GM12878 (cell line): ENCODE data around the gene HSF2BP. TPM values are rescaled to one million over a fixed set of nuclear protein-coding genes. Genes with fewer than 3 reads are reported as not detected.

Experiments used
- ATAC-seq: fragments of 200-7000 bp; cut with Tn5 transposase; 3 replicates; pipeline ENCODE4 v1.9.1; 2020; ENCODE audit warnings: mild to moderate bottlenecking, moderate library complexity
- BruUV-seq: library from RNA; stranded (reverse); fragments of 400-500 nt; replicated peaks from 2 replicates; lab custom pipeline; 2021; lab: Mats Ljungman, UMichigan
- CTCF ChIA-PET: fragments of 300-600 bp; sonication (Branson Sonifier 250); formaldehyde crosslinking; extraction: SDS; loops from one replicate; lab custom pipeline; 2021; ENCODE audit warnings: inconsistent platforms; lab: Yijun Ruan, JAX
- POLR2A ChIA-PET: fragments of 350-600 bp; formaldehyde crosslinking; extraction: SDS; loops from one replicate; lab custom pipeline; 2021; ENCODE audit warnings: inconsistent platforms; lab: Charles Lee
- RAD21 ChIA-PET: fragments of 300-600 bp; sonication (Branson Sonifier 250); formaldehyde crosslinking; loops from one replicate; lab custom pipeline; 2023; ENCODE audit warnings: antibody characterized with exemption; ENCODE audit not compliant: unreplicated experiment; lab: Charles Lee
- SMC1A ChIA-PET: fragments of 300-600 bp; sonication (Branson Sonifier 250); formaldehyde crosslinking; loops from one replicate; lab custom pipeline; 2023; ENCODE audit not compliant: unreplicated experiment, uncharacterized antibody; lab: Charles Lee
- DNase-seq: peaks from one replicate; pipeline ENCODE4 v3.0.0-alpha.2; 2011; ENCODE audit warnings: low read depth, low spot score
- FAIRE-seq: peaks from 3 replicates; lab custom pipeline; 2011; peaks lifted over from hg19 to GRCh38; lab: Jason Lieb, UNC
- H2AFZ ChIP-seq: 2 replicates; pipeline ENCODE4 v1.6.0; 2011; ENCODE audit warnings: low read depth, low read length, control low read depth; ENCODE audit not compliant: control insufficient read depth
- H3K27ac ChIP-seq: 2 replicates; pipeline ENCODE4 v1.5.1; 2011; ENCODE audit warnings: control low read depth; ENCODE audit not compliant: control insufficient read depth, insufficient read depth
- H3K27me3 ChIP-seq, 2 experiments: replicated peaks in 1 of 2; 2 replicates each; pipeline versions ENCODE4 v1.6.0 to v1.6.1; 2011; ENCODE audit warnings: low read length in 1 of 2; ENCODE audit not compliant: control insufficient read depth in 2 of 2, insufficient read depth in 2 of 2
- H3K36me3 ChIP-seq, 2 experiments: 2 replicates each; pipeline ENCODE4 v1.5.1; 2011; ENCODE audit warnings: low read length in 1 of 2; ENCODE audit not compliant: control insufficient read depth in 2 of 2, insufficient read depth in 2 of 2
- H3K4me1 ChIP-seq: 2 replicates; pipeline ENCODE4 v1.6.1; 2011; ENCODE audit warnings: mild to moderate bottlenecking, low read length, moderate library complexity, mixed read lengths; ENCODE audit not compliant: control insufficient read depth, insufficient read depth
- H3K4me2 ChIP-seq: 2 replicates; pipeline ENCODE4 v1.6.0; 2011; ENCODE audit warnings: control low read depth; ENCODE audit not compliant: control insufficient read depth, insufficient read depth
- H3K4me3 ChIP-seq: fragments of 200-600 bp; sonication (generic); 2 replicates; pipeline ENCODE4 v1.5.1; 2016
- H3K79me2 ChIP-seq: 2 replicates; pipeline ENCODE4 v1.6.0; 2011; ENCODE audit warnings: low read length; ENCODE audit not compliant: control insufficient read depth, insufficient read depth
- H3K9ac ChIP-seq: 2 replicates; pipeline ENCODE4 v1.8.0; 2011; ENCODE audit warnings: low read length, control low read depth, mixed read lengths; ENCODE audit not compliant: control insufficient read depth, insufficient read depth
- H3K9me3 ChIP-seq: replicated peaks from 3 replicates; pipeline ENCODE4 v1.5.1; 2011; ENCODE audit warnings: mild to moderate bottlenecking, low read length; ENCODE audit not compliant: control insufficient read depth, insufficient read depth
- H4K20me1 ChIP-seq: 2 replicates; pipeline ENCODE4 v1.6.0; 2011; ENCODE audit not compliant: control insufficient read depth, insufficient read depth
- BCL11A ChIP-seq: IDR thresholded peaks from 2 replicates; pipeline ENCODE4 v1.6.1; 2011; ENCODE audit warnings: low read depth, low read length
- BHLHE40 ChIP-seq, 2 experiments: fragments of 450-650 bp in 1 of 2; IDR thresholded peaks; 2 replicates each; pipeline ENCODE4 v1.6.1; 2011 to 2017; ENCODE audit warnings: low read depth in 2 of 2, borderline replicate concordance in 1 of 2, improper control_type of control experiment in 1 of 2, low read length in 1 of 2, mild to moderate bottlenecking in 1 of 2
- BRCA1 ChIP-seq: IDR thresholded peaks from 2 replicates; pipeline ENCODE4 v1.6.1; 2011; ENCODE audit warnings: low read depth, low read length, improper control_type of control experiment
- CHD1 ChIP-seq: IDR thresholded peaks from 2 replicates; pipeline ENCODE4 v1.6.1; 2012; ENCODE audit warnings: low read depth, low read length, improper control_type of control experiment
- GABPA ChIP-seq: IDR thresholded peaks from 2 replicates; pipeline ENCODE4 v1.6.1; 2014; ENCODE audit warnings: antibody characterized with exemption, low read depth, mild to moderate bottlenecking, inconsistent platforms
- IKZF1 ChIP-seq: fragments of 450-650 bp; conservative IDR thresholded peaks from 2 replicates; pipeline ENCODE4 v1.6.1; 2017; ENCODE audit warnings: antibody characterized with exemption, mild to moderate bottlenecking
- RAD51 ChIP-seq: fragments of 450-650 bp; IDR thresholded peaks from 2 replicates; pipeline ENCODE4 v1.6.1; 2016; ENCODE audit warnings: moderate library complexity, mild to moderate bottlenecking, inconsistent platforms
- RB1 ChIP-seq: fragments of 450-650 bp; formaldehyde crosslinking; IDR thresholded peaks from 2 replicates; pipeline ENCODE4 v1.6.1; 2017; ENCODE audit warnings: mild to moderate bottlenecking, borderline replicate concordance
- WGBS: methylation state at CpG from one replicate; pipeline ENCODE4 v1.1.6; 2016; ENCODE audit warnings: low lambda C conversion rate; ENCODE audit not compliant: insufficient replicate concordance, insufficient coverage; ENCODE audit errors: missing lambda C conversion rate; 5-methylcytosine and 5-hydroxymethylcytosine counted together
- in situ Hi-C: fragments of 300-500 bp; cut with MboI; formaldehyde crosslinking; loops from 9 replicates; pipeline ENCODE4 v1.14.3; 2018; ENCODE audit warnings: mixed read lengths
- intact Hi-C: fragments of 100-400 bp; cut with micrococcal nuclease; formaldehyde crosslinking; loops from one replicate; pipeline ENCODE4 v1.14.2; 2022; ENCODE audit not compliant: unreplicated experiment
- polyA plus RNA-seq, 11 experiments: library from polyadenylated mRNA; depleted of rRNA in 4 of 11; unstranded in 6 of 11; stranded (reverse) in 5 of 11; fragments of >200 nt; fragmentation: Nextera tagmentation in 4 of 11; fragmentation: Illumina TruSeq in 1 of 11; extraction: Ambion mirVana in 4 of 11; extraction: Trizol in 1 of 11; gene quantifications; 1 replicate in 1 of 11; 2 replicates in 10 of 11; pipeline versions ENCODE4 v1.2.1 to v1.2.3, GENCODE V29; 2011 to 2016; ENCODE audit warnings: inconsistent platforms in 2 of 11, missing spikeins in 2 of 11, low read depth in 1 of 11
- total RNA-seq, 4 experiments: library from RNA; depleted of rRNA in 3 of 4; stranded (reverse); fragments of >200 nt in 3 of 4; fragmentation: Illumina TruSeq in 1 of 4; extraction: Trizol in 1 of 4; gene quantifications; 2 replicates each; pipeline versions ENCODE4 v1.2.1 to v1.2.3, GENCODE V29; 2013 to 2021
- TF ChIP-seq, protein P1 (sequence below): fragments of 450-650 bp; IDR thresholded peaks from 2 replicates; pipeline ENCODE4 v1.6.1; 2017; ENCODE audit warnings: borderline replicate concordance

Gene HSF2BP
- total and polyA plus RNA-seq, 10 of the 15 experiments (the other 5 are each of a cell fraction or from before 2014, with no cell fraction given): 0.07 to 0.81 (median 0.35) TPM

- TF ChIP-seq, protein P1, sequence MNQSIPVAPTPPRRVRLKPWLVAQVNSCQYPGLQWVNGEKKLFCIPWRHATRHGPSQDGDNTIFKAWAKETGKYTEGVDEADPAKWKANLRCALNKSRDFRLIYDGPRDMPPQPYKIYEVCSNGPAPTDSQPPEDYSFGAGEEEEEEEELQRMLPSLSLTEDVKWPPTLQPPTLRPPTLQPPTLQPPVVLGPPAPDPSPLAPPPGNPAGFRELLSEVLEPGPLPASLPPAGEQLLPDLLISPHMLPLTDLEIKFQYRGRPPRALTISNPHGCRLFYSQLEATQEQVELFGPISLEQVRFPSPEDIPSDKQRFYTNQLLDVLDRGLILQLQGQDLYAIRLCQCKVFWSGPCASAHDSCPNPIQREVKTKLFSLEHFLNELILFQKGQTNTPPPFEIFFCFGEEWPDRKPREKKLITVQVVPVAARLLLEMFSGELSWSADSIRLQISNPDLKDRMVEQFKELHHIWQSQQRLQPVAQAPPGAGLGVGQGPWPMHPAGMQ: no peak
- TF ChIP-seq BRCA1 (no peak), RB1 (no peak), BCL11A (no peak), BHLHE40 (IDR thresholded peaks at IDR 0.05; ENCODE audit: borderline replicate concordance in 1 of 2, low read depth in 2 of 2, low read length in 1 of 2) (no peak)
Observed at GRCh38 chr21:43637530-43638158, 21.6 kb downstream of the HSF2BP start (continued).

GRCh38 chr21:43635436-43635835 lies 23.9 kb downstream of the HSF2BP start:
- SMC1A ChIA-PET: no interaction called here
- H2AFZ ChIP-seq: no peak overlapping the region
- no peak overlapping the region for H3K9ac ChIP-seq
- H3K9me3 ChIP-seq: no peaks in the 10 kb centered on the region
- no peaks in the 10 kb centered on the region; a peak in 1 of 4 replicates for H3K27me3 ChIP-seq
- no peaks in the 10 kb centered on the region for H3K79me2 ChIP-seq
- TF ChIP-seq GABPA: no peak
- no peak for TF ChIP-seq IKZF1
- TF ChIP-seq CHD1: no peak
- no peak for TF ChIP-seq RAD51
- WGBS: 44% methylated on average over 7 of the region's 7 CpGs
- DNase-seq (no peak), ATAC-seq (no peak), FAIRE-seq (no peak)
- BruUV-seq: no TSS peak
- no peak overlapping the region for H3K4me3 ChIP-seq
- POLR2A ChIA-PET: no interaction called here
- no peak overlapping the region for H3K27ac ChIP-seq
- RAD21 ChIA-PET: no interaction called here
- H3K4me2 ChIP-seq: no peak overlapping the region
- H3K36me3 ChIP-seq: no peaks in the 10 kb centered on the region
- H4K20me1 ChIP-seq: no peaks in the 10 kb centered on the region
- intact Hi-C loops: no loop called here
- CTCF ChIA-PET: no interaction called here
- no peaks in the 10 kb centered on the region for H3K4me1 ChIP-seq
- in situ Hi-C loops: no loop called here
